Activated CD4-positive, alpha-beta T cell treated with anti-CD3 and anti-CD28 coated beads for 48 hours (primary cell): ENCODE data around the gene FAR1.

Experiments
- DNase-seq: peaks from one replicate; pipeline ENCODE4 v3.0.0-alpha.2; 2020

Gene FAR1

GRCh38 chr11:13669544-13670488 lies 1.3 kb downstream of the FAR1 start:
- peak; percentile 9 for DNase-seq

DNA sequence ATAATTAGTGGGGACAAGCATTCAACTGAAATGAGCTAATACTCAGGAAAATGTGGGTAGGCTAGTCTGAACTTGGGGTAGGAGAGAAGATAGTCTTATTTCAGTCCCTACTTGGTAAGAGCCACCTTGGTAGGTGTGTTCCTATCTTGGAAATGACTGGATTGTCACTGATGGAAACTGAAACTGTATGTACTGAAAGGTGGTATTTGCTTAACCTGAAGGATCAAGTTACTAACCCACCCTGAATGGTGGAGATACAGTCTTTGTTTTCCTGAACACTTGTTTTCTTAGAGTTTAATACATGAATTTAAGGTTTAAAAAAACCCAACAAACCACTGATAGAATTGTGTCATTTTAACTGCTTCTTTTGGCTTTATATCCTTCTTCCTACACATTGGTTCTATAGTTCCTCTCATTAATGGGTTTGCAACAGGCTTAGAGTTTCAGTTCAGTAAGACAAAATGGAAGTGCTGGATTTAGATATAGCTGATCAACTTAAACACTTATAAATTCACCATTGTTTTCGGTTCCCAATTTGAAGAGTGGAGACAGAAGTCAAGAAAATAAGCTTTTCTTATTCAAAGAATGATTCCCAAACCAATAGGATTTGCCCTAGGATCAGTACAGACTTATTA lies 4.2 kb downstream of the FAR1 start:
- DNase-seq: no peak

- DNase-seq: no peak
Measured at GRCh38 chr11:13674799-13675509, 6.5 kb downstream of the FAR1 start.

DNA sequence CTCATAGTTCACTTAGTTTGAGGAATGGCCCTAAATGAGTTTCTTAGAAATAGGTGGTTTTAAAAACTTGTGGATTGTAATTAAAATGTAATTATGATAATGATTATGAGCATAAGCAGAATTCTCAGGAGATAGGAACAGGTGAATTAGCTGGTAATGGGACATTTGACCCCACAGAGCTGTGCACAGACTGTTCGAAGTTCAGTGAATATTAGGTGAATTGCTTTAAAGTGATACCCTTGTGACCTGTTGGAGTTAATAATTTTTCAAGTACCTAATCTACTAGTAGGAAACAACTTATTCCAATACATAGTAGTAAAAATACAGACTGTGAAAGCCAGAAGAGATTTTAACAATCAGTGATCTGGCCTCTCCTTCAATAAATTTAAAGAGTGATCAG lies 8.1 kb downstream of the FAR1 start:
- no peak for DNase-seq

DNA sequence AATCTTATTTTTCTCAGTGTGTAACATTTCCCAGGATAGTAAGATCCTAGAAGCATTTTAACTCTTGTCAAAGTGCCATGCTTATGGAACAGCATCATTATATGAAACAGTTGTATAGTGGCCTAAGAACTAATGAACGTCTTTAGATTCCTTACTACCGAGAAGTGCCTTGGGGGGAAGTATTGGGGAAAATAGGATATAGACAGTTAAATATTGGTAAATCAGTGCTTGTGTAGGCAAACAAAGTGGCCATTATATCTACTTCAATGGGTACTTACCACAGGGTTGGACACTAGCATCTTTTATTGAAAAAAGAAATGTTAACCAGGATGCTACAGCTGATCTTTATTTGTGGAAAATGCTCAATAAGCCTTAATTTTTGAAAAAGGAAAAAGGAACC lies 11.3 kb downstream of the FAR1 start:
- DNase-seq: no peak

DNA sequence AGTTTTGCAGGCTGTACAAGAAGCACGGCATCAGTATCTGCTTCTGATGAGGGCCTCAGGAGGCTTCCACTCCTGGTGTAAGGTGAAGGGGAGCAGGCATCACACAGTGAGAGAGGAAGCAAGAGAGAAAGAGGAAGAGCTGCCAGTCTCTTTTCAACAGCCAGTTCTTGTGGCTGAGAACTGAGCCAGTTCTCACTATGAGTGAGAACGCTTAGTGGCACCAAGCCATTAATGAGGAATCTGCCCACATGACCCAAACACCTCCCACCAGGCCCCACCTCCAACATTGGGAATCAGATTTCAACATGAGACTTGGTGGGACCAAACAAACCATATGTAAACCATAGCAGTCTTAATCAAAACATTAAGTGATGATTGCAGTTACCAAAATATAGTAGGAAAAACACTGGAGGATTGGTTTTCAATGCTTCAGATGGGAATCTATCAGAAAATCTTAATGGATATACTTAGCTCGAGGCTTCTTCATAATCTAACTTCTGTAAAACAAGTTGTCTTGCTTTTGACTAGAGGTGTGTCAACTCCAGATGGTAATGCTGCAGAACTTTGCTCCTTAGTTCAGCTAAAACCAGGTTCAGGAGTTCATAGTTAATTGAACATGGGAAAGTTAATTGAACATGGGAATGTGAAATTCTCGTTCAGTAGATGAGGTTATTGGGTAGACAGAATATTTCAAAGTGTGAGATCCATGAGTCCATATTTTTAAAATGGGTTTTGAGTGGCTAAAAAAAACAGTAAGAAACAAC lies 12.2 kb downstream of the FAR1 start:
- no peak for DNase-seq

GRCh38 chr11:13681446-13681845 lies 13.0 kb downstream of the FAR1 start:
- DNase-seq: no peak

- DNase-seq: no peak
Measured at GRCh38 chr11:13682212-13682611, 13.7 kb downstream of the FAR1 start.

GRCh38 chr11:13685461-13686108 lies 17.1 kb downstream of the FAR1 start:
- DNase-seq: no peak

GRCh38 chr11:13686776-13687175 lies 18.3 kb downstream of the FAR1 start:
- DNase-seq: no peak

DNA sequence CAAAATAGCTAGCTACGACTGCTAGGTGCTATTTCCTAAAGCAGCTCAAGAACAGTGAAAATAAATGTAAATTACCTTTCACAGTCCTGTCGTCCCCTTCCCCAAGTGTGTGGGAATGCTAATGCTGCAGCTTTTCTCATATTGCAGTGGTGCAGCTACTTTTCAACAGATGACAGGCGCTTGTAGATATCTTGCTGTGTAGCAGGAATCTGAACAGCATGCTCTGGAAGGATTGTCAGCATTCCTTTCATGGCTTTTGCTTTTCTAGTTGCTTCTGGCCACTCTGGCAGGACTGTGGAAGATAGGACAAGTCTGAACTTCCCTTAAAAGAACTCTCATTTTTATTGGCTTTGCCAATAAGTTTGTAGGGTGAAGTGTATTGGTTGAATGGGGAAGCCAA lies 18.8 kb downstream of the FAR1 start:
- no peak for DNase-seq

- no peak for DNase-seq
Measured at GRCh38 chr11:13691286-13691899, 22.9 kb downstream of the FAR1 start.

- DNase-seq: no peak
Measured at GRCh38 chr11:13692172-13692571, 23.7 kb downstream of the FAR1 start.

DNA sequence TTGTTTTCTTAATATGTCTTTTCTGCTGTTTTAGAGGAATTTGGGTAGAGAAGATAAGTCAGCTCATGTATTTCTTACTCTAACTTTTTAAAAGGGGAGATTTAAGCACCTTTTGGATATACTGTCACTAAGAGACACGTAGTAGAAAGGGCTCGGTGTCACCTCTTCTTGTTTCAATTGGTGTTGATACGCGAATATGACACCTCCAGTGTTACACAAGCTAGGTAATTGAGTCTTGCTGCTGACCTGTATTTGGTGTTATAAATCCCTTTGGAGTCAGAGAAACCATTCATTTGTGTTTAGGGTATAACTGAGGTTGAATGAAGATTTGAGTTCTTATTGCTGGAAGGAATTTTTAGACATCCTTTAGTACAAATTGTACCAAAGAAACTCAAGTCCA lies 25.6 kb downstream of the FAR1 start:
- DNase-seq: no peak

- no peak for DNase-seq
Measured at GRCh38 chr11:13695886-13696285, 27.4 kb downstream of the FAR1 start.

DNA sequence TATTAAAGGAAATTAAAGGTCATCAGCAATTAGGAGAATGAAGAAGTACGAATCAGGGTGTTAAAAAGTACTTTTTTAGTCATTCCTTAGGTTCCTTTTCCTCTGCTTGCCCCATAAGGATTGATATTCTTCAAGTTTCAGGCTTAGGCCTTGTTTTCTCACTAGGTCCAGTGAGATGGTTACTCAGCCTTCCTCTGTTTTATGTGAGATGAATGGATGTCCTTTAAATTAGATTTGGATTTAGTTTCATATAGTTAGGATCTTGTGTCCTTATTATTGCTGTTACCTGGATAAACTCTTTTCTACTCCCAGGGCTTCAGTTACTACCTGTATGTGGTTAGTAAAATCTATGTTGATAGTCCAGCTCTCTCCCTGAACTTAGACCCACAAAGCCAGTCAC lies 29.2 kb downstream of the FAR1 start:
- DNase-seq: no peak

GRCh38 chr11:13698132-13698531 lies 29.7 kb downstream of the FAR1 start:
- DNase-seq: no peak

GRCh38 chr11:13699041-13699440 lies 30.6 kb downstream of the FAR1 start:
- no peak for DNase-seq

- DNase-seq: no peak
Measured at GRCh38 chr11:13699870-13700269, 31.4 kb downstream of the FAR1 start.

GRCh38 chr11:13701506-13701905 lies 33.0 kb downstream of the FAR1 start:
- no peak for DNase-seq

DNA sequence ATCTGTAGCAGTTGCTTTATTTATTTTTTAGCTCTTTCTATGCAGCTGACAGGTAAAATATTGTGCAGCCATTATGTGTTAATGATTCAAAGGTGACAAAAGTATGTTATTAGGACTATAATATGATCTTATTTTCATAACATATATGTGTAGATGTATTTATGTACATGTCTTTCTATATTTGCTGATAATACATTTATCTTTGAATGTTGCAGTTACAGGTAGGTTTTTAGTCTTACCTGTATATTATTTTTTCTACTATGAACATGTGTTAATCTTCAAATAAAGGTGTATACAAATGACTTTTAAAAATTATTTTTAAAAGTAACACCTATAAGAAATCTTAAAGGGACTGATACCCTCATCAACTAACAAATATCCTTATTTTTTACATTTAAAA lies 33.6 kb downstream of the FAR1 start:
- no peak for DNase-seq

DNA sequence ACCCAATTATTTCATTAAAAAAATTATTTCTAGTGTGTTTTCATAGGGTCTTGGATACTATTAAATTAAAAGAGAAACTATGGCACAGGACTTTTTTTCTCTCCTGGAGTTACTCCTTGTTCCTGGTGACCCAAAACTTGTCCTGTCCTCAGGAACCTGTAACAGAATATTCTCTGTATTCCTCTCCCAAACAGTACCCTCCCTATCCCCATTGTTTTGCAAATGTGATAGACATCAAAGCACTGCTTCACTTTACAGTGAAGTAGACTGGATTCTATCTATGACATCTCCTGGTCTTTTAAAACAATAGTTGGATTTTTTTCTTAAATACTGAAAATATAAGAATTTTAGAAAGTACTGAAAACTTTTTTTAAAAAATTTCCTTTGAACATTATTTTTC lies 37.2 kb downstream of the FAR1 start:
- no peak for DNase-seq
